A549 (cell line): ENCODE results near the gene NID1.

Source experiments
- BCL3 ChIP-seq: fragments of >200 bp; sonication (Bioruptor Twin); formaldehyde crosslinking; IDR thresholded peaks from 3 replicates; pipeline ENCODE4 v1.6.1; 2016
- CEBPB ChIP-seq, 2 experiments: fragments of >200 bp in 1 of 2; sonication (Bioruptor Twin) in 1 of 2; formaldehyde crosslinking in 1 of 2; IDR thresholded peaks; 2 replicates each; pipeline ENCODE4 v1.6.1; 2012 to 2016
- CHD2 ChIP-seq: fragments of 150-350 bp; IDR thresholded peaks from 2 replicates; pipeline ENCODE4 v1.6.1; 2014; ENCODE audit warnings: low read length; ENCODE audit not compliant: partially characterized antibody
- CTCF ChIP-seq: fragments of >200 bp; sonication (Bioruptor Twin); formaldehyde crosslinking; IDR thresholded peaks from 3 replicates; pipeline ENCODE4 v1.5.1; 2016
- EHF ChIP-seq: fragments of 250-450 bp; sonication (Bioruptor Pico); IDR thresholded peaks from 2 replicates; pipeline ENCODE4 v1.5.0; 2020; ENCODE audit warnings: mild to moderate bottlenecking
- POLR2A ChIP-seq: IDR thresholded peaks from 2 replicates; pipeline ENCODE4 v1.6.1; 2012; ENCODE audit warnings: mild to moderate bottlenecking, low read length
- SMC3 ChIP-seq: fragments of >200 bp; sonication (Bioruptor Twin); formaldehyde crosslinking; IDR thresholded peaks from 3 replicates; pipeline ENCODE4 v1.6.1; 2018; ENCODE audit warnings: inconsistent platforms

GRCh38 chr1:235946571-235946981 lies 118.3 kb downstream of the NID1 start:
- TF ChIP-seq BCL3 (no peak), CTCF (peak; percentile 42), CHD2 (no peak), POLR2A (no peak), SMC3 (peak; percentile 65), CEBPB (IDR thresholded peaks at IDR 0.05) (no peak), EHF (no peak)
